GM13976 (cell line): ENCODE data around the gene PREX1.

Experiments
- DNase-seq: peaks from one replicate; pipeline ENCODE4 v3.0.0; 2012; ENCODE audit warnings: low spot score
- in situ Hi-C: fragments of 300-500 bp; cut with MboI; formaldehyde crosslinking; loops from one replicate; pipeline ENCODE4 v1.12.0; 2022; ENCODE audit warnings: low sequenced_read_pairs, mixed read lengths, inconsistent platforms; ENCODE audit not compliant: unreplicated experiment
- TF ChIP-seq, protein P1 (sequence below): IDR thresholded peaks from 2 replicates; pipeline ENCODE4 v1.5.1; 2012; ENCODE audit warnings: borderline replicate concordance, mild to moderate bottlenecking; ENCODE audit not compliant: insufficient read depth; ENCODE audit errors: extremely low read depth, missing control alignments, control extremely low read depth

PREX1 gene

DNA sequence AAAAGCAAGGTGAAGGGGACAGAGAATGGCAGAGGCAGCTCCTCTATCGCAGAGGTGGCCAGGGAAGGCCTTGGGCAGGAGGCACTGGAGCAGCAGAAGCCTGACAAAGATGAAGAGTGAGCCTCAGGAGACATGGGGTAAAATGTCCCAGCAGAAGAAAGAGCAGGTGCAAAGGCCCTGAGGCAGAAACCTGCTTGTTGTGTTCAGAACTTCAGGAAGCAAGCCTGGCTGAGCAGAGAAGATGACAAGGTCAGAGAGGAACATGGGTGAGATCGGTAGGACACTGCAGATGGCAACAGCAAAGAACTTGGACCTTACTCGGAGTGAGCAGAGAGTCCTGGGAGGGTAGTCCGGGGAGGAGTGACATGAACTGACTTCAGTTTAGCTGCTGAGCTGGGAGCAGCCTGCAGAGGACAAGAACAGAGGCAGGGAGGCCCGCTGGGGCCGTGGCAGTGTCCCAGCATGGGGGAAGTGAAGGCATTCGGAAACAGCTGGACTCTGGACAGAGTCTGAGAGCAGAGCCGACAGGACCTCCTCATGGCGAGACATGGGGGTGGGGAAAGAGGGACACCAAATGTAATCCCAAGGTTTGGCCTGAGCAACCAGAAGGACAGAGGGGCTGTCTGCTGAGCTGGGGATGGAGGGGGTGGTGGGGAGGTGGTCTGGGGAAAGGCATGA is 106.3 kb downstream of the PREX1 start:
- TF ChIP-seq, protein P1, sequence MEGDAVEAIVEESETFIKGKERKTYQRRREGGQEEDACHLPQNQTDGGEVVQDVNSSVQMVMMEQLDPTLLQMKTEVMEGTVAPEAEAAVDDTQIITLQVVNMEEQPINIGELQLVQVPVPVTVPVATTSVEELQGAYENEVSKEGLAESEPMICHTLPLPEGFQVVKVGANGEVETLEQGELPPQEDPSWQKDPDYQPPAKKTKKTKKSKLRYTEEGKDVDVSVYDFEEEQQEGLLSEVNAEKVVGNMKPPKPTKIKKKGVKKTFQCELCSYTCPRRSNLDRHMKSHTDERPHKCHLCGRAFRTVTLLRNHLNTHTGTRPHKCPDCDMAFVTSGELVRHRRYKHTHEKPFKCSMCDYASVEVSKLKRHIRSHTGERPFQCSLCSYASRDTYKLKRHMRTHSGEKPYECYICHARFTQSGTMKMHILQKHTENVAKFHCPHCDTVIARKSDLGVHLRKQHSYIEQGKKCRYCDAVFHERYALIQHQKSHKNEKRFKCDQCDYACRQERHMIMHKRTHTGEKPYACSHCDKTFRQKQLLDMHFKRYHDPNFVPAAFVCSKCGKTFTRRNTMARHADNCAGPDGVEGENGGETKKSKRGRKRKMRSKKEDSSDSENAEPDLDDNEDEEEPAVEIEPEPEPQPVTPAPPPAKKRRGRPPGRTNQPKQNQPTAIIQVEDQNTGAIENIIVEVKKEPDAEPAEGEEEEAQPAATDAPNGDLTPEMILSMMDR: no peak
- in situ Hi-C loops: no loop called here
- DNase-seq: no peak

DNA sequence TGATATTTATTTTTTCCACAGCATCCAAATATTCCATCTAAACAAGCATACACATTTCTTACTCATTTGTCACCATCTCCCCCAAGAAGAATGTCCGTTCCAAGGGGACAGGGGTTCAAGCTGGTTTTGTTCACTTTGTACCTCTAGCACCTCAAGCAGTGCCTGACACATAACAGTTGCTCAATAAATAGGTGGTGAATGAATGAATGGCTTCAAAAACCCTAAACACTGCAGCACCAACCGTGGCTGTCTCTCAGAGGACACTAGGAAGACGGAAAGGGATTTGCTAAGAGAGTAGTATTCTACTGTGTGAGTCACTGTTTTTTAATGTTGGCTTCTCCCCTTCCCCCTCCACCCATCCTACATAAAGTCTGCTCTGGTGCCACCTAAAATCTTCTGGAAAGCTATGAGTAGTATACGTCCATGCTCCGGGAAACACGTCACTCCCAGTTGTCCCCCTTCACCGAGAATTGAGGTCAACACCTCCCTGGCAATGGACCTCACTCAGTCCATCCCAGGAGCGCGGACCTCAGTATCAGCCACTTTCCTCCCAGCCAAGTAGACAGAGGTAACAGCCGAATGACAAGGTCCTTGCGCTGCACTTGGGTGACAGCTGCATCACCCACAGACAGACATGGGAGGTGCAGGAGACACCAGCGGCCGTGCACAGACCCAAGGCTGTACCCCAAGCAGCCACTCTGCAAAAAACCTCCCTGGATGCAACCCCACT is 107.4 kb downstream of the PREX1 start:
- in situ Hi-C loops: no loop called here
- DNase-seq: no peak
- TF ChIP-seq, protein P1: no peak

DNA sequence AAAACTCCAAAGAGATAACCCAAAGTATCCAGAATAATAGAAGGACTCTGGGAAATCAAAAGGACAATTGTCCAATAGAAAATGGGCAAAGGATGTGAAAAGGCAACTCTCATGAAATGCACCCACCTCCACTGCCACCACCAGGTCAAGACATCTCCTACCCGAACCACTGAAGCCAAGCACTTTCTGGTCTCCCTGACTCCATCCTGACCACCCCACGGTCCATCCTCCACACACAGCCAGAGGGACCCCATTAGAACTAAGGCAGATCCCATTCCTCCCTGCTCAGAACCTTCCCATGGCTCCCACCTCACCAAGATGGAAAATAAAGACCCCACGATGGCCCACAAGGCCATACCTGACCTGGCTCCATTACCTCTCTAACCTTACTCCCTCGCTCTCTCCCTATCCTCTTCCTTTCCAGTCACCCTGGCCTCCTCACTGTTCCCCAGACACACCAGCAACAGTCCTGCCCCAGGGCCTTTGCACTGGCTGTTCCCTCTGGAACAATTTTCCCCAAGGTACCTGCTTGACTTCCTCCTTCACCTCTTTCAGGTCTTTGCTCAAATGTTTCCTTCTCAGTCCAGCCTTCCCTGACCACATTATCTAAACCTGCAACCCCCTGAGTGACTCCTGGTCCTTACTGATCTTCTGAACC is 108.1 kb downstream of the PREX1 start:
- DNase-seq: no peak
- TF ChIP-seq, protein P1: no peak
- in situ Hi-C loops: no loop called here

DNA sequence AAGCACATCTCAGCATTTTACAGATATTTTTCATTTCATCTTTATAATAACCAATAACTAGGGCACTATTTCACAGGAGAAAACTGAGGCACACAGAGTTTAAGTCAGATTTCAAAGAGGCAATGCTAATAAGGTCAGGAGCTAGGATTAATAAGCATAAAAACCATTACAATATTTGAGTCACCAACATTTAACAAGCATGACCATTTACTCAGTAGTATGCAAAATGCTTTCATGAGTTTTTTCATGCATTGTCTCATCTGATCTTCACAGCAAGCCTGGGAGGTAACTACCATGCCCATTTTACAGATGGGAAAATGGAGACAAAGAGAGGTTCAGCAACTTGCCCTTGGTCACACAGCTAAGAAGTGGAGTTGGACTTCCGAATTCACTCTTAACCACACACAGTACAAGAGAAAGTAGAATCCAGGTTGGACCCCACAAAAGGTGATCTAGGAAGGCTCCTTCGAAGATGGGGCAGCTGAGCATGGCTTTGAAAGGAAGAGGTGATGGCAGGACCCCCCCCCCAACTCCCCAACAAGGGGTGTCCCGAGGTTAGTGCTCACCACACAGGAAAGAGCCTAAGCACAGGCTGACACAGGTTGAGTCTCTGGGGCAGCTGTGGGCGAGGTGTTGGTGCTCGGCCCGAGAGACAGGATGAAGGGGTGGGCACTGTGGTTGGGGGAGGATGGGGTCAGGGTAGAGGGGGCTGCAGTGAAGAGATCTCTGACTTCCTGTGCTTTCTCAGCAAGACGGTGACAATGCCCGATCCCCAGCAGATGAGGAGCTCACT is 108.8 kb downstream of the PREX1 start:
- TF ChIP-seq, protein P1: no peak
- DNase-seq: no peak
- in situ Hi-C loops: no loop called here

DNA sequence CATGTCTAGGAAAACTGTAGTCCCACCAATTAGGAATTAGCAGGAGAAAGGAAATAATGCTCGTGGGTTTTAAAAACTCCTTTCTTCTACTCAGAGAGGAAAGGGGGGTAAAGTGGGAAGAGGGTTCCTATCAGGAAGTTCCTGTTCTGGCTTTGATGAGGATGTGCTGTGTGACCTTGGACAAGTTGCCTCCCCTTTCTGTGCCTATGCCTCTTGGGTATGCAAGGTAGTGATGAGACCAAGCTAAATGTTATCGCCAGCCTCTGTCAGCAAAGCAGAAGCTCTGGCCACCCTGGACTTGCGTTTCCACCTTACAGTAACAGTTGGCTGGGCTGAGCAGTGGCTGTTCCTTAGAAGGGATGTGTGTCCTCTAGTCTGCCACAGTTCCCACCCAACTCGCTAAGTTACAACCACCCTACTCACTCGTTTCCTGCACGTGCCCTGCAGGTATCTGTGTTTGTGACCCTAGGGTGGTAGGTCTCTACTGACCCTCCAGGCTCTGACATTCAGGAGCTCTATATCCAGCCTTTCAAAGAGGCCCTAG is 110.0 kb downstream of the PREX1 start:
- TF ChIP-seq, protein P1: no peak
- in situ Hi-C loops: no loop called here
- no peak for DNase-seq
